ENCODE data around the gene ANXA11. TPM values are rescaled to one million over a fixed set of nuclear protein-coding genes. Genes with fewer than 3 reads are reported as not detected.

The ANXA11 gene
- total and polyA plus RNA-seq, 2 donors (not counting 1 experiment from before 2014, with no cell fraction given) = 124 to 206 TPM

DNA sequence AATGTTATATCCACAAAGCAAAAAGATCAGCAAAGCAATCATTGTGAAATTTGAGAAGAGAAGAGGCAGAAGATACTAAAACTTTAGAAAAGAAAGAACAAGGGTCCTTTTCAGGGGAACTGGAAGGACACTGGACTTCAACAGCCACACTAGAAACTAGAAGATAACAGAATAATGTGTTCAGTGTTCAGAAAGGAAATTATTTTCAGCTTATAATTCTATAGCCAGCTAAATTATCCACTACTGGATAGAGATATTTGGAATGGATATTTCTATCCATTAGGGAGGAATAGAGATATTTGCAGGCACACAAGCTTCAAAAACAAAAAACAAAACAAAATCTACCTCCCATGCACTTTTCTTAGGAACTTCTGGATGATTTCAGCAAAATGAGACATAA lies 12.8 kb downstream of the ANXA11 start:
- peaks cover 4% of the 10 kb centered on the region for H3K4me1 ChIP-seq (ENCODE audit: control insufficient read depth, extremely low read depth, insufficient read depth, low read length)
- H3K4me2 ChIP-seq (ENCODE audit: extremely low read depth, insufficient read depth, low read length) = no peak overlapping the region
- peaks cover 4% of the 10 kb centered on the region for H4K20me1 ChIP-seq (ENCODE audit: control insufficient read depth, extremely low read depth, insufficient read depth, low read length)
- peaks cover 97% of the 10 kb centered on the region for H3K79me2 ChIP-seq (ENCODE audit: control insufficient read depth, insufficient read depth, low read length)
- H3K9ac ChIP-seq (ENCODE audit: insufficient read depth, low read length) = no peak overlapping the region
- no peak overlapping the region for H2AFZ ChIP-seq (ENCODE audit: low read length)
- no peaks in the 10 kb centered on the region for H3K27me3 ChIP-seq (ENCODE audit: control insufficient read depth, insufficient read depth, low read length)
- no peak overlapping the region for H3K27ac ChIP-seq (ENCODE audit: insufficient read depth, low read length)
- DNase-seq (ENCODE audit: low read depth in 2 of 2) = no peak
- peaks cover 7% of the 10 kb centered on the region for H3K36me3 ChIP-seq (ENCODE audit: control insufficient read depth, insufficient read depth, low read length)
- H3K4me3 ChIP-seq (replicated peaks in 1 of 4; ENCODE audit: control extremely low read depth in 1 of 4, insufficient read depth in 1 of 4, low read depth in 3 of 4, low read length in 4 of 4) = no peak overlapping the region
- H3K9me3 ChIP-seq (ENCODE audit: control insufficient read depth, insufficient read depth, low read depth, low read length) = no peaks in the 10 kb centered on the region
- TF ChIP-seq EZH2 (IDR thresholded peaks at IDR 0.05; ENCODE audit: low read length, missing control alignments) = no peak
- TF ChIP-seq, protein P1, sequence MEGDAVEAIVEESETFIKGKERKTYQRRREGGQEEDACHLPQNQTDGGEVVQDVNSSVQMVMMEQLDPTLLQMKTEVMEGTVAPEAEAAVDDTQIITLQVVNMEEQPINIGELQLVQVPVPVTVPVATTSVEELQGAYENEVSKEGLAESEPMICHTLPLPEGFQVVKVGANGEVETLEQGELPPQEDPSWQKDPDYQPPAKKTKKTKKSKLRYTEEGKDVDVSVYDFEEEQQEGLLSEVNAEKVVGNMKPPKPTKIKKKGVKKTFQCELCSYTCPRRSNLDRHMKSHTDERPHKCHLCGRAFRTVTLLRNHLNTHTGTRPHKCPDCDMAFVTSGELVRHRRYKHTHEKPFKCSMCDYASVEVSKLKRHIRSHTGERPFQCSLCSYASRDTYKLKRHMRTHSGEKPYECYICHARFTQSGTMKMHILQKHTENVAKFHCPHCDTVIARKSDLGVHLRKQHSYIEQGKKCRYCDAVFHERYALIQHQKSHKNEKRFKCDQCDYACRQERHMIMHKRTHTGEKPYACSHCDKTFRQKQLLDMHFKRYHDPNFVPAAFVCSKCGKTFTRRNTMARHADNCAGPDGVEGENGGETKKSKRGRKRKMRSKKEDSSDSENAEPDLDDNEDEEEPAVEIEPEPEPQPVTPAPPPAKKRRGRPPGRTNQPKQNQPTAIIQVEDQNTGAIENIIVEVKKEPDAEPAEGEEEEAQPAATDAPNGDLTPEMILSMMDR (conservative IDR thresholded peaks at IDR 0.05 in 1 of 2, IDR thresholded peaks at IDR 0.05 in 1 of 2; ENCODE audit: low read depth in 1 of 2, low read length in 2 of 2) = no peak

DNA sequence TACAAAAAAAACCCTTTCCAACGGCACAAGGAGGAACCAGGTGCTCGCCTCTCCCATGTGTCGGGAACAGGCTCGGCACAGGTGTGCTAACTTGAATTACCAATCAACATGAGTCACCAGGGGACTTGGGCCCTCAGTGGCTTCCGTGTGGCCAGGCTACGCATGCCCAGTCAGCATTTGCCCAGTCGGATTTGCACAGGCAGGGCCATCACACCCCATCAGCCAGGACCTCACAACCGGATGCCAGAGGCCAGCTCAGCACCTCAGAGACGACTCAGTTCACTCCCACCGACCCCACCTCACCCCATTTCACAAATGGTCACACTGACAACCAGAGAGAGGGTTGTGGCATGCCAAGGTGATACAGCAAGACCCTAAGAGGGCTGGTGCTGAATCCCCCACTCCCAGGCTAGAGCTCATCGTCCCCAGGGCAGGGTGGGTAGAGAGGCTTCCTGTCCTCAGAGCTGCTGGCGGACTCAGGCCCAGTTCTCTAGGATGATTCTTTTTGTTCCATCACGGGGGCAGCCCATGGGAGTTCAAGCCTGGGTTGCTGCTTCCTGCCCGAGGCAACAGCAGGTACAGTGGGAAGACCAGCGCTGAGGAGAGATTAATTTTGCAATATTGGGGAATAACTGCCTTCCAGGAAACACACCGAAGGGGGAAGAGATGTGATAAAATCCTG lies 13.6 kb downstream of the ANXA11 start:
- Histone ChIP-seq H3K9ac (ENCODE audit: insufficient read depth, low read length) (no peak overlapping the region), H3K4me1 (ENCODE audit: control insufficient read depth, extremely low read depth, insufficient read depth, low read length) (peaks cover 2% of the 10 kb centered on the region), H3K4me2 (ENCODE audit: extremely low read depth, insufficient read depth, low read length) (no peak overlapping the region), H3K4me3 (replicated peaks in 1 of 4; ENCODE audit: control extremely low read depth in 1 of 4, insufficient read depth in 1 of 4, low read depth in 3 of 4, low read length in 4 of 4) (no peak overlapping the region), H3K36me3 (ENCODE audit: control insufficient read depth, insufficient read depth, low read length) (peaks cover 7% of the 10 kb centered on the region), H3K27ac (ENCODE audit: insufficient read depth, low read length) (no peak overlapping the region), H3K27me3 (ENCODE audit: control insufficient read depth, insufficient read depth, low read length) (no peaks in the 10 kb centered on the region), H2AFZ (ENCODE audit: low read length) (no peak overlapping the region), H3K9me3 (ENCODE audit: control insufficient read depth, insufficient read depth, low read depth, low read length) (no peaks in the 10 kb centered on the region), H4K20me1 (ENCODE audit: control insufficient read depth, extremely low read depth, insufficient read depth, low read length) (peaks cover 4% of the 10 kb centered on the region), H3K79me2 (ENCODE audit: control insufficient read depth, insufficient read depth, low read length) (peaks cover 97% of the 10 kb centered on the region)
- no peak for TF ChIP-seq EZH2 (IDR thresholded peaks at IDR 0.05; ENCODE audit: low read length, missing control alignments)
- TF ChIP-seq, protein P1 (conservative IDR thresholded peaks at IDR 0.05 in 1 of 2, IDR thresholded peaks at IDR 0.05 in 1 of 2; ENCODE audit: low read depth in 1 of 2, low read length in 2 of 2) = no peak
- DNase-seq (ENCODE audit: low read depth in 2 of 2) = no peak

DNA sequence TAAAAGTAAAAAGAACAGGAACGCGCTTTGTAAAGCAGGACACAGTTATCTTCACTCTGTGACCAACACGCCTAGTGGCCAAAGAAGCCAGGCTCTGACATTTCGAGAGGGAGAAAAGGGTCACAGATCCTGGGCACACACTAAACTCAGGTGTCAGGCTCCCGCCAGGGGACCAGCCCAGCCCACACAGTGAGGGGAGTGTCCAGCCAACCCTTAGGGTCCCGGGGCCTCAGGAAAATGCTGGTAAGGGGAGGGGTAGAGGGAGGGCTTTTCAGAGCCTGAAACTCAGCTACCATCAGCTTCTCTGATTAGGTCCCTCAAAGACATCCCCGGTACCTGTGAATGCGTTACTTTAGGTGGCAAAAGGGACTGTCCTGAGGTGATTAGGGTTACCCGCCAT lies 16.6 kb downstream of the ANXA11 start:
- Histone ChIP-seq H3K36me3 (ENCODE audit: control insufficient read depth, insufficient read depth, low read length) (peaks cover 8% of the 10 kb centered on the region), H3K27me3 (ENCODE audit: control insufficient read depth, insufficient read depth, low read length) (no peaks in the 10 kb centered on the region), H3K9me3 (ENCODE audit: control insufficient read depth, insufficient read depth, low read depth, low read length) (no peaks in the 10 kb centered on the region), H3K9ac (ENCODE audit: insufficient read depth, low read length) (no peak overlapping the region), H3K4me2 (ENCODE audit: extremely low read depth, insufficient read depth, low read length) (no peak overlapping the region), H2AFZ (ENCODE audit: low read length) (no peak overlapping the region), H3K4me3 (replicated peaks in 1 of 4; ENCODE audit: control extremely low read depth in 1 of 4, insufficient read depth in 1 of 4, low read depth in 3 of 4, low read length in 4 of 4) (no peak overlapping the region), H3K79me2 (ENCODE audit: control insufficient read depth, insufficient read depth, low read length) (peaks cover 97% of the 10 kb centered on the region), H3K27ac (ENCODE audit: insufficient read depth, low read length) (no peak overlapping the region), H3K4me1 (ENCODE audit: control insufficient read depth, extremely low read depth, insufficient read depth, low read length) (peaks cover 7% of the 10 kb centered on the region), H4K20me1 (ENCODE audit: control insufficient read depth, extremely low read depth, insufficient read depth, low read length) (peaks cover 13% of the 10 kb centered on the region)
- TF ChIP-seq EZH2 (IDR thresholded peaks at IDR 0.05; ENCODE audit: low read length, missing control alignments) = no peak
- TF ChIP-seq, protein P1 (conservative IDR thresholded peaks at IDR 0.05 in 1 of 2, IDR thresholded peaks at IDR 0.05 in 1 of 2; ENCODE audit: low read depth in 1 of 2, low read length in 2 of 2) = no peak
- no peak for DNase-seq (ENCODE audit: low read depth in 2 of 2)
